ENCODE data around the gene MARK3. TPM values are rescaled to one million over a fixed set of nuclear protein-coding genes. Genes with fewer than 3 reads are reported as not detected.

MARK3 gene
- polyA plus RNA-seq, 1 donor (not counting 4 experiments of a cell fraction or from before 2014, with no cell fraction given), result 133 TPM

GRCh38 chr14:103535891-103536565 lies 150.8 kb downstream of the MARK3 start:
- Histone ChIP-seq H3K9me1 (ENCODE audit: control insufficient read depth, extremely low read depth, insufficient read depth, low read length) (no peaks in the 10 kb centered on the region), H2AFZ (ENCODE audit: control insufficient read depth, low read length) (no peak overlapping the region), H3K4me3 (ENCODE audit: control insufficient read depth in 2 of 3, extremely low read depth in 1 of 3, insufficient read depth in 2 of 3, low read depth in 1 of 3, low read length in 3 of 3) (no peak overlapping the region), H3K4me2 (ENCODE audit: control insufficient read depth, extremely low read depth, insufficient read depth, low read depth, low read length) (no peak overlapping the region), H3K27me3 (ENCODE audit: control insufficient read depth, extremely low read depth, insufficient read depth, low read length) (no peaks in the 10 kb centered on the region), H3K4me1 (ENCODE audit: control insufficient read depth, extremely low read depth, insufficient read depth, low read length) (peaks cover 16% of the 10 kb centered on the region), H4K20me1 (ENCODE audit: control insufficient read depth, extremely low read depth, insufficient read depth, low read length) (no peaks in the 10 kb centered on the region), H3K36me3 (ENCODE audit: control insufficient read depth in 2 of 2, extremely low read depth in 1 of 2, insufficient read depth in 2 of 2, low read length in 2 of 2) (peaks cover 4 to 15% of the 10 kb centered on the region in 2 experiments), H3K9ac (ENCODE audit: control insufficient read depth, extremely low read depth, insufficient read depth, low read length) (no peak overlapping the region), H3K9me3 (ENCODE audit: control insufficient read depth, low read depth, low read length) (no peaks in the 10 kb centered on the region), H3K79me2 (ENCODE audit: control insufficient read depth, insufficient read depth, low read length) (peaks cover 13% of the 10 kb centered on the region), H3K27ac (ENCODE audit: control insufficient read depth, insufficient read depth, low read length) (no peak overlapping the region)
- DNase-seq (ENCODE audit: low read depth, low spot score) (no peak), FAIRE-seq (no peak)
- dilution Hi-C loops (cut with MboI; ENCODE audit: extremely low pct_ligation_motif_present, low sequenced_read_pairs), result no loop called here
- TF ChIP-seq CTCF (optimal IDR thresholded peaks at IDR 0.05 in 1 of 3, IDR thresholded peaks at IDR 0.05 in 1 of 3, conservative IDR thresholded peaks at IDR 0.05 in 1 of 3; ENCODE audit: extremely low read depth in 1 of 3, insufficient read depth in 2 of 3, low read length in 3 of 3), result no peak

GRCh38 chr14:103536693-103537092 lies 151.5 kb downstream of the MARK3 start:
- Histone ChIP-seq H3K79me2 (ENCODE audit: control insufficient read depth, insufficient read depth, low read length) (peaks cover 6% of the 10 kb centered on the region), H3K27ac (ENCODE audit: control insufficient read depth, insufficient read depth, low read length) (no peak overlapping the region), H3K9me1 (ENCODE audit: control insufficient read depth, extremely low read depth, insufficient read depth, low read length) (no peaks in the 10 kb centered on the region), H3K9me3 (ENCODE audit: control insufficient read depth, low read depth, low read length) (no peaks in the 10 kb centered on the region), H4K20me1 (ENCODE audit: control insufficient read depth, extremely low read depth, insufficient read depth, low read length) (no peaks in the 10 kb centered on the region), H3K36me3 (ENCODE audit: control insufficient read depth in 2 of 2, extremely low read depth in 1 of 2, insufficient read depth in 2 of 2, low read length in 2 of 2) (peaks cover 4 to 15% of the 10 kb centered on the region in 2 experiments), H3K4me3 (ENCODE audit: control insufficient read depth in 2 of 3, extremely low read depth in 1 of 3, insufficient read depth in 2 of 3, low read depth in 1 of 3, low read length in 3 of 3) (no peak overlapping the region), H3K4me2 (ENCODE audit: control insufficient read depth, extremely low read depth, insufficient read depth, low read depth, low read length) (no peak overlapping the region), H2AFZ (ENCODE audit: control insufficient read depth, low read length) (no peak overlapping the region), H3K9ac (ENCODE audit: control insufficient read depth, extremely low read depth, insufficient read depth, low read length) (no peak overlapping the region), H3K27me3 (ENCODE audit: control insufficient read depth, extremely low read depth, insufficient read depth, low read length) (no peaks in the 10 kb centered on the region), H3K4me1 (ENCODE audit: control insufficient read depth, extremely low read depth, insufficient read depth, low read length) (peaks cover 23% of the 10 kb centered on the region)
- dilution Hi-C loops (cut with MboI; ENCODE audit: extremely low pct_ligation_motif_present, low sequenced_read_pairs), result no loop called here
- no peak for TF ChIP-seq CTCF (optimal IDR thresholded peaks at IDR 0.05 in 1 of 3, IDR thresholded peaks at IDR 0.05 in 1 of 3, conservative IDR thresholded peaks at IDR 0.05 in 1 of 3; ENCODE audit: extremely low read depth in 1 of 3, insufficient read depth in 2 of 3, low read length in 3 of 3)
- no peak for TF ChIP-seq EZH2 (IDR thresholded peaks at IDR 0.05; ENCODE audit: low read length)
- FAIRE-seq (no peak), DNase-seq (ENCODE audit: low read depth, low spot score) (no peak)
